Mammary microvascular endothelial cell (primary cell): Measurements from ENCODE around the gene VN1R4. TPM values are rescaled to one million over a fixed set of nuclear protein-coding genes. Genes with fewer than 3 reads are reported as not detected.

Experiments
- total RNA-seq: library from RNA; depleted of rRNA; stranded (reverse); fragments of >200 nt; gene quantifications from 2 replicates; pipeline ENCODE4 v1.2.3, GENCODE V29; 2015

Gene VN1R4
- total RNA-seq, result not detected in 2 replicates

GRCh38 chr19:53267623-53268022, at the start of gene VN1R4:
Gene VN1R4 (minus strand): TSS chr19:53267723. CDS start chr19:53267665, 58 bp downstream.

DNA sequence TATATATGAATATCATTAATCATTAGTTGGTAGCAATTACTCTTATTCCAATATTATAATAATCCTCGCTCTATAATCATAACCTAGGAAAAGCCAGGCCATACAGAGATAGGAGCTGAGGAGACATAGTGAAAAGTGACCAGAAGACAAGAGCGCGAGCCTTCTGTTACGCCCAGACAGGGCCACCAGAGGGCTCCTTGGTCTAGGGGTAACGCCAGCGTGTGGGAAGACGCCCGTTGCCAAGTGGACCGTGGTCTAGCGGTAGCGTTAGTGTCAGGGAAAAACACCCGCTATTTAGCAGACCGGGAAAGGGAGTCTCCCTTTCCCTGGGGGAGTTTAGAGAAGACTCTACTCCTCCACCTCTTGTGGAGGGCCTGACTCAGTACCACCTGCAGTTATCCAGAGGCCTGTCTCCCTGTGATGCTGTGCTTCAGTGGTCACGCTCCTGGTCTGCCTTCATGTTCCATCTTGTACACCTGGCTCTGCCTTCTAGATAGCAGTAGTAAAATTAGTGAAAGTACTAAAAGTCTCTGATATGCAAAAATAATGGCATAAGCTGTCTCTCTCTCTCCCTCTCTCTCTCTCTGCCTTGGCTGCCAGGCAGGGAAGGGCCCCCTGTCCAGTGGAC, 9.7 kb downstream of the VN1R4 start, which contains the start of gene VN1R2:
VN1R2 (plus strand) TSS at position 578 of the 628 bp plus-strand sequence. CDS start 84 bp downstream, outside the sequence.

GRCh38 chr19:53254411-53255341, 12.8 kb downstream of the VN1R4 start, which contains the start of gene ZNF677:
Gene ZNF677 (minus strand): TSS chr19:53254873. CDS start chr19:53251550, 3,323 bp downstream.

Other genes starting within 250 kb of the VN1R4 start
- not detected in 2 replicates for gene ERVV-2, start 223.0 kb downstream of the VN1R4 start, total RNA-seq
- gene ZNF160, start 164.3 kb downstream of the VN1R4 start, total RNA-seq, result 13.2 and 17.8 TPM in 2 replicates
- 4.8 and 5.3 TPM in 2 replicates for gene ZNF415, start 134.8 kb downstream of the VN1R4 start, total RNA-seq
- gene ZNF347, start 108.7 kb downstream of the VN1R4 start, total RNA-seq, result 10.1 and 10.6 TPM in 2 replicates
- gene ZNF665, start 74.4 kb downstream of the VN1R4 start, total RNA-seq, result 1.7 and 6.7 TPM in 2 replicates
- gene ZNF677, start 12.8 kb downstream of the VN1R4 start, total RNA-seq, result 11.7 and 15.5 TPM in 2 replicates
- not detected in 2 replicates for gene VN1R2, start 9.4 kb downstream of the VN1R4 start, total RNA-seq
- gene ZNF845, start 66.0 kb upstream of the VN1R4 start, total RNA-seq, result 5.1 and 6.3 TPM in 2 replicates
- 3.3 and 4.2 TPM in 2 replicates for gene ZNF525, start 98.0 kb upstream of the VN1R4 start, total RNA-seq
- 6.8 and 9.0 TPM in 2 replicates for gene ZNF765, start 127.4 kb upstream of the VN1R4 start, total RNA-seq
- gene ZNF761, start 164.3 kb upstream of the VN1R4 start, total RNA-seq, result 7.0 TPM in 2 replicates
- gene ZNF813, start 200.0 kb upstream of the VN1R4 start, total RNA-seq, result 1.9 and 3.8 TPM in 2 replicates